Head of caudate nucleus (tissue), 42 donors: Measurements from ENCODE around the gene PIK3C2A.

Experiments used
- DNase-seq, 42 donors: peaks; one replicate each; pipeline versions ENCODE4 v3.0.0 to v3.0.0-alpha.2; 2020 to 2021; ENCODE audit warnings: mixed read lengths in 7 of 42
- intact Hi-C: fragments of 100-400 bp; cut with DNase I; formaldehyde crosslinking; loops from one replicate; pipeline ENCODE4 v1.15.0; 2022

The PIK3C2A gene

DNA sequence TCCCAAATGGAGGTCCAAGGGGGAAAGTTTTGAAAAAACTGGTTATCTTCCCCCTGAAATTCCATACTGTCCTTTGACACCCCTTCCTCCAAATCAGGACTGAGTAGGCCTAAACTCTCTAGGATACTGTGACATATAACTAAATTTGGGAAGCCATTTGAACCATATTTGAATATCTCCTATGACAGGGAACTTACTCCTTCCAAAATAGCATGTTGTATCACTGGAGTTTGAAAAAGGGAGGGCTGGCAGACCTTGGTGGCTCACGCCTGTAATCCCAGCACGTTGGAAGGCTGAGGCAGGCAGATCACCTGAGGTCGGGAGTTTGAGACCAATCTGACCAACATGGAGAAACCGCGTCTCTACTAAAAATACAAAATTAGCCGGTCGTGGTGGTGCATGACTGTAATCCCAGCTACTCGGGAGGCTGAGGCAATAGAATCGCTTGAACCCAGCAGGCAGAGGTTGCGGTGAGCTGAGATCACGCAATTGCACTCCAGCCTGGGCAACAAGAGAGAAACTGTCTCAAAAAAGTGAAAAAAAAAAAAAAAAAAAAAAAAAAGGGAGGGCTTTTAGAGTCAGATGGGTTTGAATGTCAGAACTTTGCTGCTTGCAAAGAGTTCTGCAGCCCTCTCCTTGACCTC, 42.4 kb downstream of the PIK3C2A start:
- intact Hi-C loops = no loop called here
- no peak for DNase-seq

DNA sequence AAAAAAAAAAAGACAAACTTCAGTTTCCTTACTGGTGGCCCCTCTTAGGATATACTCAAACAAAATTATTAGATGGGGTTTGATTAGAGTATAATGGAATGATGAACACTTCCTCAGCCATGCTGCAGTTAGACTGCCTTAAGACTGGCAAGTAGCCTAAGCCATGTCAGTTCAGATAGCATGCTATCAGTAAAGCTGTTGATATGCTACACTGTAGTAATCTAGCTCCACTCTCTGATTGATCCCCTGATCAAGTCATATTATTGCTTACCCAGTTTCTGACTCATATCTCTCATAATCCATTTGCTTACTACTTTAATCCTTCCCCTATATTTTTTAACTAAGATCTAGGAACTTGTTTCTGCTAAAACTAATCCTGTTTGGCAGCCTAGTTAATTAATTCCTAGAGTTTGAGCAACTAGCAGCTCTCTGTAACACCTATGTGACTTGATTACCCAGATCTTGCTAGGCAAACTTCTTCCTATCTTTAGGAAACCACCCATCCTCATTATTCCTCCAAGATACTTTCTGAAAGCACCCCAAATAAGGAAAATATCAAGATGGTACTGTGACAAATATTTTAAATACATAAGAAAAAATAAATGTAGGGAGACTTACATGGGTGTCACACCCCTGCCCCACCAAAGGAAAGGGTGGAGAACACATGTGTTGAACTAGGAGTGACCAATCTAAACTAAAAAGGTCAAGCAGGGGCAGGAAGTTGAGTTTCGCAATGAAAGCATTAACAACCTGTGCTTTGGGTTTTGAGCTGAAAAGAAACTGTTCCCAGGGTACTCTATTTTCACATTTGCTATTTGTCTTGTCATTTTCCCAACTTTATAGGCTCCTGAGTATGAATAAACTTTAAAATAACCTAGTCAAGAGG, 43.2 kb downstream of the PIK3C2A start:
- intact Hi-C loops = no loop called here
- DNase-seq = no peak

DNA sequence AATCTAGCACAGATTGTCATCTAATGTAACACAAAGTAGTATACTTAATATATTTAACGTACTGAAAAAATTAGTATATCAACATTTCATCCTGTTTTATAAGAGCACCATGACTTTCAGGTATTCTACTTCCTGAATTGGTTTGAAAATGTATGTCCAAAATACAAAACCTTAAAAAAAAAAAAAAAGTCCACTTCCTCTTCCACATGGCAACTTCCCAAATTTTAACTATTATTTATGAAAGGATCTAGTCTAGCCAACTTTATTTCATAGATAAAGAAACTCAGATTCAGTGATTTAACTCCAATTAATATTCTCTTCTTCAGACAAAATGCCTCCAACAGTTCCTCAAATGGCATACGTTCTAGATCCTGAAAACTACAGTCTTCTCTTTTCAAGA, 44.0 kb downstream of the PIK3C2A start:
- DNase-seq = no peak
- intact Hi-C loops = no loop called here

DNA sequence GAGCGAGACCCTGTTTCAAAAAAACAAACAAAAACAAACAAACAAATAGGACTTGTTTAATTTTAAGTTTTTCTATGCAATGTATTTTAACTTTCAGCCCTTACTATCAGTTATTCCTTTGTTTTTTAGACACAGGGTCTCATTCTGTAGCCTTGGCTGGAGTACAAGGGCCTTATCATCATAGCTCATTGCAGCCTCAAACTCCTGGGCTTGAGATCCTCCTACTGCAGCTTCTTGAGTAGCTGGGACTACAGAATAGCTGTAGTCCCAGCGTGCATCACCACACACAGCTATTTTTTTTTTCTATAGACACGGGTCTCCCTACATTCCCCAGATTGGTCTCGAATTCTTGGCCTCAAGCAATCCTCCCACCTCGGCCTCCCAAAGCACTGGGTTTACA, 44.5 kb downstream of the PIK3C2A start:
- no peak for DNase-seq
- intact Hi-C loops = no loop called here

DNA sequence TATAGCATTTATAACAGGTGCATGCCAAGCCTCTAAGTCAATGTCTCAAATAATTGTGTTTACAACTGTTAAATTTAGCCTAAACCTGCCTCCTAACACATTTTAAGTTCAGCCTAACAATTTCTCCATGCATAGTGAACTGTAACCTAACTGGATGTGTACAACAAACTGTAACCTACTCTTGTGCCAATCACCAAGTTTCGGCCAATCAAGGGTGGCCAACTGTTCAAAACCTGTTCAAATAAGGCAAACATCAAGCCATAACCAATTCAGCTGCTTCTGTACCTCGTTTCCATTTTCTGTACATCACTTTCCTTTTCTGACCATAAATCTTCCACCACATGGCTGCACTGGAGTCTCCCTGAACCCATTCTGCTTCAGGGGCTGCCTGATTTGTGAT, 45.4 kb downstream of the PIK3C2A start:
- DNase-seq = no peak
- intact Hi-C loops = no loop called here

DNA sequence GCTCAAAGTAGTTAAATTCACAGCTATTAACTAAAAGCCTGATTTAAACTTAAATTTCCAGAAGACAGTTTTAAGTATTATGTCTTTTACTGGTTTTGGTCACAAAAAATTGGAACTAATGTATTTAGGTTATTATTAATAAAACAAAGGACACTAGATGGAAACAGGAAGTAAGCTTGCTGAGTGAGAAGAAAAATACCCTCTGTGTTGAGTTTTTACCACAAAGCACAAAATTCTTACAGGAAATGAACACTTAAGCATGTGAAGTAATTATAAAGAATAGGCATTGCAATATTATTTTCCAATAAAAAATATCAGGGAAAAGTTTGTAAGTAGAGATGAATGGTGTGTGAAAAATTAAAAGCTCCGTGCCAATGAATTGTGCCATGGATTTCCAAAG, 46.3 kb downstream of the PIK3C2A start:
- intact Hi-C loops = no loop called here
- no peak for DNase-seq

DNA sequence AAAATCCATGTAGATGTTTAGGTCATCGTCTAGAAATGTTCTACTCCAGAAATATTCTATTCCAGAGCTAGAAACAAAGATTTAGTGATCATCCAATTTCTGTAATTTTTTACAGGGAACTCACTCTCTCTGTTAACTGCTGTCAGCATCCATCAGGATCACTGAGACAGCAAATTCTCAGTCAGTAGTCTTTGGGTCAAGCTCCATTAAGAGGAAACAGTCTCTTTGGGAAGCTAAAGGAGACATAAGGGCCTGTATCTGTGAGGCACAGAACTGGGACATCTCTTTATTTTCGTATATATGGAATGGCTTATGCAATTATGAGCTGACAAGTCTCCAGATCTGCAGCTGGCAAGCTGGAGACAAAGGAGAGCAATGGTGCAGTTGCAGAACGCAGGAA, 48.3 kb downstream of the PIK3C2A start:
- intact Hi-C loops = no loop called here

More for the DNA sequence above, 48.3 kb downstream of the PIK3C2A start:
- DNase-seq = no peak
